Measurements from ENCODE around the gene ULK3.
A peak's percentile ranks its signal among the peaks of the same experiment; 100 is the strongest.

The ULK3 gene

DNA sequence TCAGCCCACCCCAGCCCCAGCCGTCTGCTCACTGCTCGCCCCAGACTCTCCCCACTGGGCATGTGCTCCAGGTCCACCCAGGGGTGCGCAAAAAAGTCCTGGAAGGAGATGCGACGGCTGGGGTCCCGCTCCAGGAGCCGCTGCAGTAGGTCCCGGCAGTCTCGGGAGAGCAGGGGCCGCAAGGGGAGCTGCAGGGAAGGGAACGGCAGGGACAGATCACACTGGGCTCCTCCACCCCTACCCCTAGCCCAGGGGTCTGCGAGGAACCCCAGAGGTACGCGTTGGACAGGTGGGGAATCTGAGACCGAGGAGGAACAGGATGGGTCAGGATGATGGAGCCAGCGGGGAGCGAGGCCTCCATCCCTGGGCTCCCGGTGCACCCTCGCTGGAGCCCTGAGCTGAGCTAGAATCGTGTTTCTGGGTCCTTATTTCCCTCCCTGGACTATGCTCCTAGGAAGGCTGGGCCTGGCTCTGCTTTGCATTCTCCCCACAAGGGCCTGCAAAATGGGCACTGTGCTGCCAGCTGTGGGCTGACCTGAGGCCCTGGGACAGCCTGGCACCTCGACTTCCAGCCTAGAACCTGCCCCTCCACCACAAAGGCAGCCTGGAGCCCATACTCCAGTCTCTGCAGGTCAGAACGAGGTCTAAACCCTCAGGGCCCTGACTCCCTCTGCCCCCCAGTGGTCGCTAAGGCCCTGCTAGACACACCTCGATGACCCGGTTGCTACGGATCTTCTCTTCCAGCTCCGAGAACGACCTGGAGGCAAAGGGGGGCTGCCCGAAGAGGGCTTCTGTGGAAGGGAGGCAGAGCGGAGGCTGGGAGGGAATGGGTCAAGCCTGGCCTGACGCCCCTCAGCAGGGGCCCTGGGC lies 3.2 kb downstream of the ULK3 start:
- no peak for DNase-seq

DNA sequence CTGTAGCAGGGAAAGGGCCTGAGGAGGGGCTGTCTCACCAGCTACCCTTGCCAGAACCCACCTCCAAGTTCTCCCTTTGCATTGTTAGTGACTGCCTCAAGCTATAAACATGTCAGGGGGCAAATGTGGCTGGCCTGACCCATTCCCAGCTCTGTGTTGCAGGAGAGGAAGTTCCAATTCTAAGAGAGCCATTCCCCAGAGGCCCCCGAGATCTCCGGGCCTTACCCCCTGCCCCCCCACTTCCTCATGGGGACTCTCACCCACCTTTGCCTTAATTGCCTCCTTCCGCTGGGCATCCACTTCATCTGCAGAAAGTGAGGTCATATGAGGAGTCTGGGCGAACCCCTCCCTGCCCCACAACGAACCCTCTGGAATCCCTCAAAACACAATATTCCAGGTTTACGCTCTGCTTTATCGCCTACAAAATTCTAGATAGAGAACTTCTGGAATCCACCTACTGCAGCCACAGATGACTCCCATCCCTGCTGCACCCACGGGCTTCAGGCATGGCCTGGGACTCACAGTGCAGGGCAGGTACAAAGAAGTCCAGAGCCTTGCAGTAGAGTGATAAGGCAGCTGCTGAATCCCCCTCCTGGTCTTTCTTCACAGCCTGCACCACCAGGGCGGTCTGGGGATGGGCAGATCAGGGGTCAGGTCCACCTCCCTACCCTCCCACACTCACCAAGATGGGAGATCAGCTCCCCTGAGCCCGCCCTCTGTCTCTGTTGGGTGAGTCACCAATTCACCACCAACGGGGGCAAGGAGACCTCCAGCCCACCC lies 4.0 kb downstream of the ULK3 start:
- no peak for DNase-seq

DNA sequence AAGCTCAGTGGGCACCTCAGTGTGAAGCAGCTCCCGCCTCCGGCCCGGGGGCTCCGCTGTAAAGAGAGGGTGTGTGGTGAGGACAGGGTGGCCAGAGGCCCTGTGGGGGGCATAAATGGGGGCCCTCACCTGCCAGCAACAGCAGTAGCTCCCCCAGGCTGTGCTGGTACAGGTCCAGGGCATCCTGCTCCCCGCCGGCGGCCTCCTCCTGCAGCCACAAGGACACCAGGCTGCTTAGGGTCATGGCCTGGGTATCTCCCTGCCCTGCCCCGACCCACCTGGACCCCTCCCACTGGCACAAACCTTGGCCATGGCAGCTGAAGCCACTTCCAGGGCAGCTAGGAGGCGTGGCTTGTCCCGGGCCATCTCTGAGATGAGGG lies 4.8 kb downstream of the ULK3 start:
- DNase-seq, result no peak

DNA sequence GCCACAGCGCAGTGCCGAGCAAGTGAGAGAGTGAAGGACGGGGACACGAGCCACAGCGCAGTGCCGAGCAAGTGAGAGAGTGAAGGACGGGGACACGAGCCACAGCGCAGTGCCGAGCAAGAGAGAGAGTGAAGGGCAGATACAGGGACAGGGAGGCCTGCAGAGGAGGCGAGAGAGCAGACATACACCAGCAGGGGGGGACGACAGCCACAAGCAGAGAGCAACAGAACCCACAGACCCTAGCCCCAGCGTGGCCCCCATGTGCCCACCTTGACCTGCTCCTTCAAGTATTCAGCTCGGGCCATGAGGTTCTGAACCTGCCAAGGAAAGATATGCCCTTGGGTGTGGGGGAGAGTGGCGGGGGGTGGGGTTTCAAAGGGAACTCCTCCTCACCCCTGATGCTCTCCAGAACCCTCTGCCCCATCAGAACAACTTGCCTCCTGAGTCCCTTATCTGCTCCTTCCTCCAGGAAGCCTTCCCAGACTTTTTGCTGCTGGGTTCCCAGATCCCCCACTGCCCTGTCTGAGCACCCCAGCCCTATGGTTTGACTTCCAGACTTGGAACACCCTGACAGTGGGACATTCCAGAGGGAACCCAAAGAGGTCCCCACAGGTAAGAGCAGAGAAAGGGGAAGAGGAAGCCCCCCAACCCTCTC lies 5.3 kb downstream of the ULK3 start:
- DNase-seq, result no peak

DNA sequence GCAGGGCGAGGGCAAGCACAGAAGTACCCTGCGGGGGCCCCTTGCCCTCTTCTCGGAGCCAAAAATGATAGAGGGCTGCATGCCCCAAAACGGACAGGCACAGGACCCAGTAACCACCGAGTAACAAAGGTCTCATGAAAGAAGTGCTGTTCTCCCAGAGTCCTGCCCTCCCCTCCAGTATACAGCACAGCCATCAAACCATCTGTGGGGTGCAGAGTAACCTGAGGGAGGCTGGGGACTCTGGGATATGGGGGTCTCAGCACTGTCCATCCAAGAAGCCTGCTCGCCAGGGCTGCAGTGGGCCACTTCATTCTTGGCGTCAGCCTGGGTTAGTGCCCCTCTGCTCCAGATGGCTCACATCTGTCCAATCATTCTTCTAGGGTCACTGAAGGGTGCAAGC lies 6.1 kb downstream of the ULK3 start:
- DNase-seq, result no peak

DNA sequence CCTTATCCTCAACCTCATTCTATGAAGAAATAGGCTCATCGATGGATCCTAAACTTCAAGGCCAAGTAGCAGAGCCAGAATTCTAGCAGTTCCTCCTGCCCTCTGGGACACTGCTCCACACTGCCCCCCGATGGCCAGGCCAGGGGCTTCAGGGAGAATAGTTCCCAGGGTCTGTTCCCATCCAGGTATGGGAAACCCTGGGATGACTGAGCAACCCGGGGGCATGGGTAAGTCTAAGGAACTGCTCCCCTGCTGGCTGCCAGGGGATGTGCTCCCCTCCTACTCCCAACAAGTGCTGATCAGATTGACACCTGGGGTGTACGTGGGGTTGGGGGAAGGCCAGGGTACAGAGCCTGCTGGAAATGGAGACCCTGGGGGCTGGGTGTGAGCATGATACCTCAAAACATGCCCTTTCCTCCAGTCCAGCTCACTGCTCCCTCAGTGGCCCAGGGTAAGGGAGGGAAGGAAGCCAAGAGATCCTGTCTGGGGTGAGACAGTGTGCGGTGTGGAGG lies 7.6 kb downstream of the ULK3 start:
- peak; percentile 56 for DNase-seq

DNA sequence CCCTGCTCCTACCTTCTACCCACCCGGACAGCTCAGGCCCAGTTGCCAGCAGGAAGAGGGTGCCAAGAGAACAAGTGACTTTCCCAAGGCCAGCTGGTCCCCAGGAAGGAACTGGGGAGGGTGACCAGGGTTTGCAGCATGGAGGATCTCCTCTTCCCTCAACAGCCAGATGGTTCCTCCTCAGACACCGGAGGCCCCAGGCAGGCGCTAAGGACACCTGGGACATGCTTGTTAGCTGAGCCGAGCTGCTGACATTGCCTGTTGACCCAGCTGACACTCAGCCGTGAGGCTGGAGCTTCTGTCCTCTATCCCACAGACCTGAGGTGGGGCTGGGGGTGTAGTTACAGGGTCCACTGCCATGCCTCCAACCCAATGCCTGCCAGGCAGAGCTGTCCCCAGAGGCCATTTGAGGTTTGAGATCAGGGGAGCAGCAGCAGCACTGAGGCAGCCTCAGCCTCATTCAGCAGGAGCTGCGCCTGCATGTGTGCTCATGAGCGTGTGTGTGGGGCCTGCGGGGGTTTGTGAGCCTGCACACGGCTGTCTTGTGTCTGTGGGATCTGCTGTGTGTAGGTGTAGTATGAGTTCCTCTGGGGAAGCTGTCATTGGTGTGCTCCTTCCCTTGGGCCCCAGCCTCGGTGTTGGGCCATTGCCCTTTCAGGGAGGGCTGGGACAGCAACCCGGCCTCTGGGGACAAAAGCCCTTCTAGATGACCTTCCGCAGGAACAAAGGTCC lies 9.4 kb downstream of the ULK3 start:
- peak; percentile 68 for DNase-seq

DNA sequence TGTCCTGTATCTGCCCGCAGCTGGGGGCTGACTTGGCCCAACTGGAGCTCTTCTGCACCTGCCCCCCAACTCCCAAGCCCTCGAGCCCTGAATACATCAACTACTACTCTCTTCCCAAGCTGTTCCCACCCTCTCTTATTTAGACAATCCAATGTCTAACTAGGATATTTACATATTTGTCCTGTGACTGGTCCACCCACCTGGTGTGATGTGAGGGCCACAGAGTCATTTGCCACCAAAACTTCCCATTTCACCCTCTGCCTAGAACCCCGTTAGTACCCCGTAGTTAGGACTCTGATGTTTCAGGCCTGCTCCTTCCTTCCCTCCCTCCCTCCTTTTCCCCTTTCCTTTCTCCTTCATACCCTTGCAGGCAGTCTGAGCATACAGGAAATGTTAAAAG lies 10.1 kb downstream of the ULK3 start:
- no peak for DNase-seq

DNA sequence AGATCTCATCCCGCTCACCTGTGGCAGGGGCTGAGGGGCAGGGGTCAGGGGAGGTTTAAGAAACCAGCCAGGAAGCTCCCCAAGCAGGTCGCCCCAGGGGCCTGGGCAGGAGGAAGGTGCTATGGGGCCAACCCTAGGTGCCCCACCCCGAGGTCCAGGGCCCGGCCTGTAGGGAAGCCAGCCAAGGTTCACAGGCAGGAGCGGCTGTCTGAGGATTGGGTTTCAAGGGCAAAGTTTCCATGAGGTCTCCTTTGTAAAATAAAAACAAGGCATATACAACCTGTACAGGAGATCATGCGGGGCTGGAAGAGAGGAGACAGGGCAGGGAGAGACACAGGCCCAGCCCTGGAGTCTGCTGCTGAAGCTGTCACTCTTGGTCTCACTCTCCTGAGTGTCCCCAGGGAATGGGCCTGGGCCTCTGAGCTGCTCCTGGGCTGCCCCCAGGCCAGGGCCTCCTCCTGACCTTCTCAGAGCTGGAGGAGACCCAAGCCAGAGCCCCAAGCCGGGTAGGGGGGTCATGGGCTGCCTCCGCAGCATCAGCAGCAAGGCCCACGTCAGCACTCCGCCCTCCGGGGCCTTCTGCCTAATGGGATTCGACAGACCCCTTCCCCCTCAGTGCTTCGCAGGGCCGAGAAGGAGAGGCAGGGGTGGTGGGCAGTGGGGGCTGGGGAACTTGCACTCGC lies 11.0 kb downstream of the ULK3 start:
- DNase-seq, result peak; percentile 90

DNA sequence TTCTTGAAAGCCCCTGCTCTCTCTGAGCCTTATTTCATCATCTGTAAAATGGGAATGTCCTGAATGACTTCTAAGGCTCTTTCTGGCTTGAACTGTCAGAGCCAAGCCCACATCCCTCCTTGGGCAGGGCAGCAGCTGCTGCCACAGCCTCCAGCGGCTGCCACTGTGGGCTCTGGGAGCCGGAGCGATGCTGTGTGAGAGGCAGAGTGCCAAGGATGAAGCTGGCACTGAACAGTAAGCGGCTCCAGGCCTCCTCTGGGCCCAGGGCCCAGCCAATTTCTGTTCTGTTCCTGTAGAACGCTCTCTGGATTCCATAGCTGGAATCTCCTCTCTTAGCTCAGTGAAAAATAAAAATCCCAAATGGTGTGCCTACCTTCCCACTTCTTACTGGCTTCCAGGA lies 12.1 kb downstream of the ULK3 start:
- no peak for DNase-seq

DNA sequence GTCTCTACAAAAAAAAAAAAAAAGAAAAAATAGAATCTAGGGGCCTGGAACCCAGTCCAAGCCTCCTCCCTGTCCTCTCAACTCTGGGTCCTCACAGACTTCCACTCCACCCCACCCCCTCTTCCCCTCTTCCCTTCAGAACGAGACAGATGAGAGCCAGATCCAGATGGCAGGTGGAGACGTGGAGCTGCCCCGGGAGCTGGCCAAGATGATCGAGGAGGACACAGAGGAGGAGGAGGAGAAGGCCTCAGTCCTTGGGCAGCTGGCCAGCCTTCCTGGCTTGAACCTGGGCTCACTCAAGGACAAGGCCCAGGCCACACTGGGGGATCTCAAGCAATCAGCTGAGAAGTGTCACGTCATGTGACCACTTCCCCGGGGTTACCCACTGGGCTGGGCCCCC lies 13.0 kb downstream of the ULK3 start:
- no peak for DNase-seq

DNA sequence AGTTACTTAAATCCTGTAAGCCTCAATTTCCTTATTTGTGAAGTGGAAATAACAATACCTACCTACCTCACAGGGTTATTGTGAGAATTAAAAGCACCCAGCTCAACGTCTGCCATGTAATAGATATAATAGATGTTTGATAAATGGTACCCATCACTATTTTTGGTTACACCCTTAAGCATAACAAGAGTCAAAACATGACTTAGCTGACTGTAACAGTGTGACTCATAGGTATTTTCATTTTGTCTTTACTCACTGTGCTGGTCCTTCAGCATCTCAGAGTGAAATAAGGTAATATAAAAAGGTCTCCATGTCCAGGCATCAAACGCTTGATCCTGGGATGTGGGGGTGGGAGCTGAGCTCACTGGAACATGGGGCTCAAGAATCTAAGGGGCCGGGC lies 13.5 kb downstream of the ULK3 start:
- no peak for DNase-seq

DNA sequence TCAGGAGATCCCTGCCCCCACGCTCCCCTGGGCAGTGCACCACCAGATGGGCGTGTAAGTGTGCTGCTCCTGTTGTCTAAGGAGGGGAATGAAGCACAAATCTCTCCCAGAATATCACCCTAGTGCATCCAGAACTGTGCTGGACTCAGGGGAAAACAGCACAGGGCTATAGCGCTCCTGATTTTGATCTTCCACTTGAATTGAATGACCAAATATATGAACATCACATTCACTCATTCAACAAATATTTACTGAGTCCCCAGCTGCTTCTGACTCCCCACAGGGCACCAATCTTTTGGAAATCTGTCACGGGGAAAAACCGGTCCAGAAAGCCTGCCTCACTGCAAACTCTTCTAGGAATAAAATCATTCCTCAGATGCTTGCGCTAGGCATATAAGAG lies 14.1 kb downstream of the ULK3 start:
- DNase-seq, result no peak

DNA sequence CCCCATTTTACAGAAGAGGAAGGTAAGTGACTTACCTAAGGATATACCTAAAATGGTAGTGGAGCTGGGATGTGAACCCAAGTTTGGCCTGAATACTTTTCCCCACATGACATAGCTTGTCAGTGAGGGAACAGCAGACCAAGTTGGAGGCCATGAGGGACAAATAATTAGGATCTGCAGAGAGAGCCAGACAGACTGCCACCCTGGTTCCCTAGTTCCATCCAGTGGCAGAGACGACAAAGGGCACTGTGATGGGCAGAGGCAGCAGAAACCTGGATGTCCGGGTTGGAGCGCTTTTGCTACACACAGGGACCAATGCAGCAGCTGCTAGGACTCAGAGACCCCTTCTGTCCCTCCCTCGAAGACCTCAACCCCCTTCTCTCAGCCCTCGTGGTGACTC lies 15.3 kb downstream of the ULK3 start:
- no peak for DNase-seq

DNA sequence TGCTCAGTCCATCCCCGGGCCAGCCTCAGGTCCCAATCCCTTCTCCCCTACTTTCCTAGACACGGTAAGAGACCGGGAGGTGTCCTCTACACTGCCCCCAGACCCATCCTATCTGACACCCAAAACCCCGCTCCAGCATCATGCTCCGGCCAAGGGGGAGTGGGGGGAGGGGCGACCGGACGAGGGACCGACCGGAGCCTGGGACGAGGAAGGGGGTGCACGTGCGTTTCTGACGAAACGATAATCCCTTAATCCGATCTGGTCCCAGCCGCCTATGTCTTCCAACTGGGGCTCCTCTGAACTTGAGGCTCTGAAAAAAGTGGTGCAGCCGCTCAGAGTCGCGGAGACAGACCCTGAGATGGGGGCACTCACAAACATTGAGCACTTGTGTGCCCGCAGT lies 16.0 kb downstream of the ULK3 start:
- no peak for DNase-seq

DNA sequence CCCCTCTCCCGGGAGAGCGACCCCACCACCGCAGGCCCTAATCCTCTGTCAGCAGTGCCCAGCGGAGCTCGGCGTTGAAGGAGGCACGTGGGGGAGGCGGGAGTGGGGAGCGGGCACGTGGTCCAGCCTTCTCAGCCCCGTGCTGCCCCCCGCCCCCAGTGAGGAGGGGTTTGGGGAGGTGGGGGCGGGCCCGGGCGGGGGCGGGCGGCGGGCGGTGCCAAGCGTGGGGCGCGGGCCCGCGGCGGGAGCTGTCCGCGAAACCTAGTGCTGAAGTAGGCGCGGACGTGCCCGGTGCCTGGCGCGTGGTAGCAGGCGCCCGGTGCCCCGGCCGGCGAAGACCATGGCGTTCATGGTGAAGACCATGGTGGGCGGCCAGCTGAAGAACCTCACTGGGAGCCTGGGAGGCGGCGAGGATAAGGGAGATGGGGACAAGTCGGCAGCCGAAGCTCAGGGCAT lies 16.6 kb downstream of the ULK3 start, which contains the start of gene CPLX3:
TSS of gene CPLX3 (plus strand) at position 264 of the 456 bp plus-strand sequence. CDS start at position 341, 77 bp downstream.
- DNase-seq, result peak; percentile 76

DNA sequence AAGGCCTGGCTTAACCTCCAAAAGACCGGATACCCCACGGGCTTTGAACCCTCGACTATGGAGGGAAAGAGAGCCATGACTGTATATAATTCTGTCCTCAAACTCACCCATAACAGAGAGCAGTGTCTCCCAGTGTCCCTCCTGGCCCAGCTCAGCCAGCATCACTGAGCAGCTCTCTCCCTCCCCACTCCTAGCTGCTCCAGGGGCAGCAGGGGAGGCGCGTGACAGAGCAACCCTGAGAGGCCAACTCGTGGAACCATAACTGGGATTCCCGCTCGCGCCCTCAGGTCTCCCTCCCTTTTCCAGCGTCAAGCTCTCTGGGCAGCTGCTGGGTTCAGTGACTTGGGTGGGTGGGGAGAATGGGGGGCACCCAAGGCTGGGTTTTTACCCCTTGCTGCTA lies 17.1 kb downstream of the ULK3 start:
- peak; percentile 49 for DNase-seq

DNA sequence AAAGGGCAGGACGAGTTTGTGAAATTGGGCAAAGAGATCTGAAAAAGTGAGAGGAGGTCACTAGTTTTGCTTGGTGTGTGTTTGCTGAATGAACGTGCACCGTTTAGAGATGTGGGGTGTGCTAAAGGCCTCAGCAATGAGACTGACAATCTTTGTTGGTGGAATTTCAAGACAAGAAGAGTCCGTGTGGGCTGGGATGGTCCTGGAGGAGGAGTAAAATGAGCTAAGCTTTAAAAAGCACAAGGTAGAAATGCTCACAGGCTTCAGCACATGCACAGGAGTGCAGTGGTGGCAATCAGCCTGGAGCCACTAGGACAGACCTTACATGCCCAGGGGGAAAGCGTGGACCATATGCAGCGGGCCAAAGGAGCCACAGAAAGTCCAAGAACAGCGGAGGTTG lies 18.0 kb downstream of the ULK3 start:
- DNase-seq, result no peak

DNA sequence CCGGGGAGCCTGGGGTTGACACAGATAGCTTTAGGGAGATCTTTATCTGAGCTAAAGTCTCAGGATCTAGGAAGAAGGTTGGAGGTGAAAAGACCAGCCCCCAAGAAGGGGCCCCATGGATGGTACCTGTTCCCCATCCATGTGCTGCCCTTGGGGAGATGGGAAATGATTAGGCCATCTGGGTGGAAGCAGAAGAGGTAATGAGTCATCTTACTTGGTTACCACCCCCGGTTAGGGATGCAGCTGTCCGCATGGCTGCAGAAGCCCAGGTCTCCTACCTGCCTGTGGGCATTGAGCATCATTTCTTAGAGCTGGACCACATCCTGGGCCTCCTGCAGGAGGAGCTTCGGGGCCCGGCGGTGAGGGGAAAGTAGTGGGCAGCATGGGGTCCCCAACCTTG lies 19.6 kb downstream of the ULK3 start:
- no peak for DNase-seq

DNA sequence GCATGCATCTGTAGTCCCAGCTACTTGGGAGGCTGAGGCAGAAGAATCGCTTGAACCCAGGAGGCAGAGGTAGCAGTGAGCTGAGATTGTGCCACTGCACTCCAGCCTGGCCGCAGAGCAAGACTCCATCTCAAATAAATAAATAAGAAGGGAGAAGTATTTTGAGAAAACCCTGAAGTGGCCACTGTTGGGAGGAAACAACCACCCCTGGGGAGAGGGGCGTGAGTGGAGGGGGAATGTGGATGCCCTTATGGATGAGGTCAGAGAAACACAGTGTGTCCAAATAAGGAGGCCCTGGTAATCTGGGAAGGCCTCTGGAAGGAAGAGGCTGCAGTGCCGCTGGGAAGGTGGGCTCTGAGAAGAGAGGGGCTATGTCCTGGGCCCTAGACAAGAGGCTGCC lies 20.7 kb downstream of the ULK3 start:
- no peak for DNase-seq

DNA sequence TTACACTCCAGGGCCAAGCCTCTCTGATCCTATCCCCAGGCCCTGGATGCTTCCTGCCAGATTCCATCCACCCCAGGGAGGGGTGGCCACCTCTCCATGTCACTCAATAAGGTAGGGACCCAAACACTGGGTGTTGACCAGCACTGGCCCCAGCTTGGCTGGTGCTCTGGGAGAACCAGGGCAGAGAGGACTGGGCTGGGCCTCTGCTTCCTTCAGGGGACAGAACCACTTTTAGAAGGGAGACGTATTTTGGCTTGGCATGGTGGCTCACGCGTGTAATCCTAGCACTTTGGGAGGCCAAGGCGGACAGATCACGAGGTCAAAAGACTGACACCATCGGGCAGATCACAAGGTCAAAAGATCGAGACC lies 21.2 kb downstream of the ULK3 start:
- no peak for DNase-seq

Measured in eye (tissue), 1 donor.